ENCODE data around the gene ARHGAP8. TPM values are rescaled to one million over a fixed set of nuclear protein-coding genes. Genes with fewer than 3 reads are reported as not detected.

The ARHGAP8 gene
- total and polyA plus RNA-seq, 2 donors (not counting 3 experiments of a cell fraction or from before 2014, with no cell fraction given): not detected

- DNase-seq (ENCODE audit: low read depth, low spot score) (no peak), FAIRE-seq (no peak)
- no peaks in the 10 kb centered on the region for H3K9me3 ChIP-seq (replicated peaks; ENCODE audit: control insufficient read depth, insufficient read depth, low read length)
- dilution Hi-C loops (cut with MboI; ENCODE audit: extremely low pct_ligation_motif_present, low sequenced_read_pairs) (no loop called here), intact Hi-C loops (cut with micrococcal nuclease) (no loop called here)
- no peaks in the 10 kb centered on the region for H3K79me2 ChIP-seq (ENCODE audit: control insufficient read depth, insufficient read depth, low read length)
- POLR2A ChIA-PET: interaction anchor here (0.6 kb wide), 1 partner anchor 1456 kb away, joined by 5 read pairs; no protein-coding TSS in a partner anchor
- no peaks in the 10 kb centered on the region for H3K36me3 ChIP-seq (ENCODE audit: control insufficient read depth in 2 of 2, extremely low read depth in 1 of 2, insufficient read depth in 2 of 2, low read length in 2 of 2)
- H3K4me3 ChIP-seq (replicated peaks in 1 of 3; ENCODE audit: insufficient read depth in 1 of 3, low read depth in 1 of 3, low read length in 3 of 3): no peak overlapping the region
- no peaks in the 10 kb centered on the region for H3K27me3 ChIP-seq (ENCODE audit: control insufficient read depth in 2 of 2, insufficient read depth in 2 of 2, low read length in 2 of 2)
- H3K27ac ChIP-seq (ENCODE audit: insufficient read depth, low read depth, low read length): no peak overlapping the region
- CTCF ChIA-PET: no interaction called here
- no TSS peak for BruUV-seq (replicated peaks)
- H3K9ac ChIP-seq (replicated peaks; ENCODE audit: extremely low read depth, insufficient read depth, low read length): no peak overlapping the region
- no peak for TF ChIP-seq CTCF (IDR thresholded peaks at IDR 0.05; ENCODE audit: extremely low read depth in 1 of 2, insufficient read depth in 1 of 2, low read depth in 1 of 2, low read length in 2 of 2)
- TF ChIP-seq MAX (IDR thresholded peaks at IDR 0.05; ENCODE audit: insufficient read depth, insufficient read length): no peak
- no peak for TF ChIP-seq POLR2A (IDR thresholded peaks at IDR 0.05; ENCODE audit: low read depth, low read length)
- TF ChIP-seq POLR2AphosphoS5 (IDR thresholded peaks at IDR 0.05; ENCODE audit: insufficient read depth, low read depth, low read length): no peak
- TF ChIP-seq EZH2 (IDR thresholded peaks at IDR 0.05; ENCODE audit: borderline replicate concordance, low read depth, low read length, severe bottlenecking): no peak
- TF ChIP-seq JUN (IDR thresholded peaks at IDR 0.05; ENCODE audit: borderline replicate concordance, insufficient read depth, insufficient read length, low read depth): no peak
- no peak for TF ChIP-seq FOS (IDR thresholded peaks at IDR 0.05; ENCODE audit: borderline replicate concordance, insufficient read depth, low read length)
- no peak for TF ChIP-seq GATA2 (IDR thresholded peaks at IDR 0.05; ENCODE audit: insufficient read depth, insufficient read length, low read depth, low read length)
- no peak for TF ChIP-seq MYC (IDR thresholded peaks at IDR 0.05; ENCODE audit: low read depth, low read length)
- H3K4me2 ChIP-seq (ENCODE audit: insufficient read depth, low read length): no peak overlapping the region
- no peaks in the 10 kb centered on the region for H3K4me1 ChIP-seq (ENCODE audit: control insufficient read depth, extremely low read depth, insufficient read depth, low read length)
- no peak overlapping the region for H2AFZ ChIP-seq (ENCODE audit: low read depth, low read length)
- no peaks in the 10 kb centered on the region for H3K9me1 ChIP-seq (replicated peaks; ENCODE audit: control insufficient read depth, extremely low read depth, insufficient read depth, low read length)
- H4K20me1 ChIP-seq (replicated peaks; ENCODE audit: control insufficient read depth, extremely low read depth, insufficient read depth, low read length): no peaks in the 10 kb centered on the region
Observed at GRCh38 chr22:44797181-44797725, 44.9 kb downstream of the ARHGAP8 start.
